ENCODE measurements around the gene PHC3. TPM values are rescaled to one million over a fixed set of nuclear protein-coding genes. Genes with fewer than 3 reads are reported as not detected.

PHC3 gene
- total and polyA plus RNA-seq, 2 donors from 2014 or later, result 3.6 to 85.6 TPM

DNA sequence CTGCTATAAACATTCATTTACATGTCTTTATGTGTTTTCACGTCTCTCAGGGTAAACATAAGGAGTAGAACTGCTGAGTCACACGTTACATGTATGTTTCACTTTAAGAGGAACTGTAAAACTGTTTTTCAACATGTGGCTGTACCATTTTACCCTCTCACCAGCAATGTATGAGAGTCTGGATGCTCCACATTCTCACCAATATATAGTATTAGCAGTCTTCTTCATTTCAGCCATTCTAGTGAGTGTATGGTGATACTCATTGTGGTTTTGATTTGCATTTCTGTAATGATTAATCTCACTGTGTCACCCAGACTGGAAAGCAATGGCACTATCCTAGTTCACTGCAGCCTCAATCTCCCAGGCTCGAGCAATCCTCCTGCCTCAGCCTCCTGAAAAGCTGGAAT is 37.1 kb downstream of the PHC3 start:
- FAIRE-seq (no peak), DNase-seq (no peak)
- Histone ChIP-seq H3K36me3 (ENCODE audit: control insufficient read depth in 2 of 3, insufficient read depth in 3 of 3, low read length in 3 of 3) (peaks cover 3 to 5% (median 3%) of the 10 kb centered on the region in 3 donors), H3K27ac (ENCODE audit: low read depth in 2 of 2, low read length in 2 of 2) (no peak overlapping the region), H3K27me3 (ENCODE audit: control insufficient read depth, insufficient read depth, low read length) (no peaks in the 10 kb centered on the region), H3K9ac (ENCODE audit: low read length in 3 of 3) (no peak overlapping the region), H3K9me3 (ENCODE audit: control insufficient read depth in 2 of 3, insufficient read depth in 1 of 3, low read length in 3 of 3) (no peaks in the 10 kb centered on the region), H3K4me3 (ENCODE audit: low read length in 3 of 3) (no peak overlapping the region), H3K4me1 (ENCODE audit: control insufficient read depth in 2 of 3, insufficient read depth in 2 of 3, low read depth in 1 of 3, low read length in 3 of 3) (no peaks in the 10 kb centered on the region)
- intact Hi-C loops (cut with DNase I), result no loop called here
- TF ChIP-seq, protein P1, sequence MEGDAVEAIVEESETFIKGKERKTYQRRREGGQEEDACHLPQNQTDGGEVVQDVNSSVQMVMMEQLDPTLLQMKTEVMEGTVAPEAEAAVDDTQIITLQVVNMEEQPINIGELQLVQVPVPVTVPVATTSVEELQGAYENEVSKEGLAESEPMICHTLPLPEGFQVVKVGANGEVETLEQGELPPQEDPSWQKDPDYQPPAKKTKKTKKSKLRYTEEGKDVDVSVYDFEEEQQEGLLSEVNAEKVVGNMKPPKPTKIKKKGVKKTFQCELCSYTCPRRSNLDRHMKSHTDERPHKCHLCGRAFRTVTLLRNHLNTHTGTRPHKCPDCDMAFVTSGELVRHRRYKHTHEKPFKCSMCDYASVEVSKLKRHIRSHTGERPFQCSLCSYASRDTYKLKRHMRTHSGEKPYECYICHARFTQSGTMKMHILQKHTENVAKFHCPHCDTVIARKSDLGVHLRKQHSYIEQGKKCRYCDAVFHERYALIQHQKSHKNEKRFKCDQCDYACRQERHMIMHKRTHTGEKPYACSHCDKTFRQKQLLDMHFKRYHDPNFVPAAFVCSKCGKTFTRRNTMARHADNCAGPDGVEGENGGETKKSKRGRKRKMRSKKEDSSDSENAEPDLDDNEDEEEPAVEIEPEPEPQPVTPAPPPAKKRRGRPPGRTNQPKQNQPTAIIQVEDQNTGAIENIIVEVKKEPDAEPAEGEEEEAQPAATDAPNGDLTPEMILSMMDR (IDR thresholded peaks at IDR 0.05; ENCODE audit: borderline replicate concordance, extremely low read depth, insufficient read depth), result no peak

DNA sequence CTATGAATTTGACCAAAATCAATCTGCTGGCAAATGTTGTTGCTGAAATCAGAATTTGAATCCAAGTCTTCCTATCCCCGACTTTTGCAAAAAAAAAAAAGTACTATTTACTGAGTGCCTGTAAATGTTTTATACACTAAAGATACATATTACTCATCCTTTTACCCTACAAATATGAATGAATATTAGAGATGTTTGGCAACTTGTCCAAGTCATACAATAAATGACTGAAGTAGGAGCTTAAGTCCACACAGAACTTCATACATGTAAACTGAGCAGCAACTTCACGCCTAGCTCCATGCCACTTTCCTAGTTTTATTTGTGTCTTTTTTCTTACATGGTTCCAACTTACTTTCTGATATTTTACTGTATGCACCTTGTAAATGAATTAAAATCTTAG is 39.2 kb downstream of the PHC3 start:
- Histone ChIP-seq H3K36me3 (ENCODE audit: control insufficient read depth in 2 of 3, insufficient read depth in 3 of 3, low read length in 3 of 3) (peaks cover 3 to 5% (median 4%) of the 10 kb centered on the region in 3 donors), H3K27me3 (ENCODE audit: control insufficient read depth, insufficient read depth, low read length) (no peaks in the 10 kb centered on the region)
- no peak for FAIRE-seq

DNA sequence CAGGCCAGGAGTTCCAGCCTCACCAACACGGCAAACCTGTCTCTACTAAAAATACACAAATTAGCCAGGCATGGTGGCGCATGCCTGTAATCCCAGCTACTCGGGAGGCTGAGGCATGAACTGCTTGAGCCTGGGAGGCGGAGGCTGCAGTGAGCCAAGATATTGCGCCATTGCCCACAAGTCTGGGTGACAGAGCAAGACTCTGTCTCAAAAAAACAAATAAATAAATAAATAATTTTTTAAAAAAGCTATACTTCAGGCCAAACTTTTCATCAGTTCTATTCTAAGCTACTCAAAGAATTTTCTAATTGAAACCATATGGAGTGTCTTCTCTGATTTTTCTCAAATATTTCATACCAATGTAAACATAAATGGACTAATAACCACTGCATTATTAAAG is 43.5 kb downstream of the PHC3 start:
- intact Hi-C loops (cut with DNase I), result no loop called here
- FAIRE-seq, result no peak

More for the DNA sequence above, 39.2 kb downstream of the PHC3 start:
- no peaks in the 10 kb centered on the region for H3K9me3 ChIP-seq (ENCODE audit: control insufficient read depth in 2 of 3, insufficient read depth in 1 of 3, low read length in 3 of 3)
- no peak overlapping the region for H3K9ac ChIP-seq (ENCODE audit: low read length in 3 of 3)
- TF ChIP-seq, protein P1 (IDR thresholded peaks at IDR 0.05; ENCODE audit: borderline replicate concordance, extremely low read depth, insufficient read depth), result no peak
- H3K27ac ChIP-seq (ENCODE audit: low read depth in 2 of 2, low read length in 2 of 2), result no peak overlapping the region
- intact Hi-C loops (cut with DNase I), result no loop called here
- H3K4me1 ChIP-seq (ENCODE audit: control insufficient read depth in 2 of 3, insufficient read depth in 2 of 3, low read depth in 1 of 3, low read length in 3 of 3), result no peaks in the 10 kb centered on the region
- no peak overlapping the region for H3K4me3 ChIP-seq (ENCODE audit: low read length in 3 of 3)
- no peak for DNase-seq

More for the DNA sequence above, 43.5 kb downstream of the PHC3 start:
- Histone ChIP-seq H3K9me3 (ENCODE audit: control insufficient read depth in 2 of 3, insufficient read depth in 1 of 3, low read length in 3 of 3) (no peaks in the 10 kb centered on the region), H3K9ac (ENCODE audit: low read length in 3 of 3) (no peak overlapping the region), H3K4me1 (ENCODE audit: control insufficient read depth in 2 of 3, insufficient read depth in 2 of 3, low read depth in 1 of 3, low read length in 3 of 3) (no peaks in the 10 kb centered on the region), H3K27ac (ENCODE audit: low read depth in 2 of 2, low read length in 2 of 2) (no peak overlapping the region), H3K4me3 (ENCODE audit: low read length in 3 of 3) (no peak overlapping the region), H3K36me3 (ENCODE audit: control insufficient read depth in 2 of 3, insufficient read depth in 3 of 3, low read length in 3 of 3) (peaks cover 2 to 21% (median 2%) of the 10 kb centered on the region in 3 donors), H3K27me3 (ENCODE audit: control insufficient read depth, insufficient read depth, low read length) (no peaks in the 10 kb centered on the region)
- TF ChIP-seq, protein P1 (IDR thresholded peaks at IDR 0.05; ENCODE audit: borderline replicate concordance, extremely low read depth, insufficient read depth), result no peak
- no peak for DNase-seq

Measured in kidney (tissue), 14 donors.